NAMALWA (cell line): ENCODE results near the gene SPAAR.

ENCODE experiments used
- DNase-seq: peaks from one replicate; pipeline ENCODE4 v3.0.0-alpha.2; 2015; ENCODE audit warnings: low spot score

The SPAAR gene

GRCh38 chr9:35948451-35948850 is 39.2 kb downstream of the SPAAR start:
- DNase-seq = no peak

- DNase-seq = no peak
These were observed 39.6 kb downstream of the SPAAR start for GRCh38 chr9:35948901-35949318.

GRCh38 chr9:35951736-35952135 is 42.4 kb downstream of the SPAAR start:
- no peak for DNase-seq

DNA sequence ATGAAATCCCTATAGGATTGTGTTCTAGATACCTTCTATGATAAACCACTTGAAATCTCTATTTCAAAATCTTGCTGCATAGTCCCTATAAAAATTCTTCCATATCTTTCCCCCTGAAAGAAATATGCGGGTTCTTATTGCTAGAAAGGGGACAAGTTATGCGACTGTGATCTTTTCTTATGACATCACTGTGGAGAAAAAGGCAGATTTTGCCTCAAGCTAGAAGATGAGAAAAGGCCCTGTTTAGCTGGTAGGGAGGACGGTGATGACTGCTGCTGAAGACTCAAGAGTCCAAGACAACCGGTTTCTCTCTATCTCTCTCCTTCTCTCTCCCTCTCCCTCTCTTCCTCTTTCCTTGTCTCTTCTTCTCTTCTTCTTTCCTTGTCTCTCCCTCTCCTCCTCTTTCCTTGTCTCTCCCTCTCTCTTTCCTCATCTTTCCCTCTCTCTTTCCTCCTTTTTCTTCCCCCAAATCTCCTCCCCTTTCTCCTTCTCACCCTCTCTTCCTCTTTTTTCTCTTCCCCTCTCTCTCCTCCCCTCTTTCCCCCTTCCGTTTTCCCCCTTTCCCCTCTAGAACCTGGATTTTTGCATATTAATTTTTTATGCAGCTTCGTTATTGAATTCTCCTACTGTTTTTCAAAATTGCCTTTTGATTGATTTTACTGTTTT is 43.4 kb downstream of the SPAAR start:
- DNase-seq = no peak

- DNase-seq = peak; percentile 84
These were observed 45.8 kb downstream of the SPAAR start for GRCh38 chr9:35954942-35955546.

DNA sequence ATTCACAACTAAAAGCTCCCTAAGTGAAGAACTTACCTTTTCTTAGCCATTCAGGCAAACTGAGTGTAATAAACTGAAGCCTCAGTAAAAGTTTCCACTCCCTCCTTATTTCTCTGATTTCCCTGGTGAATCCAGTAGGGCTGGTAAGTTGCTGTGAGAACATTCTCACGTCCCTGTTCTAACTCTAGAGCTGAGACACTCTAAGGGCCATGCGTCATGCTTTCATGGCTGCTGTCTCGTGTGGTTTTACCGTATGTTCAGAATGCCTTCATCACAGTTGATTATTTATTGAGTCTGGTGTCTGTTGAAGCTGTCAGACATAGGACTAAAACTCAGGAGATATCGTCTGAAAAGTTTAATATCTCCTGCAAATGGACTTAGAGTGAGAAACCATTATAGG is 47.4 kb downstream of the SPAAR start:
- DNase-seq = no peak

- DNase-seq = no peak
These were observed 49.0 kb downstream of the SPAAR start, which contains the start of gene OR2S2 for GRCh38 chr9:35958104-35958837. Gene OR2S2, minus strand, starts transcription at chr9:35958154. Its CDS starts 56 bp downstream, at chr9:35958098.

DNA sequence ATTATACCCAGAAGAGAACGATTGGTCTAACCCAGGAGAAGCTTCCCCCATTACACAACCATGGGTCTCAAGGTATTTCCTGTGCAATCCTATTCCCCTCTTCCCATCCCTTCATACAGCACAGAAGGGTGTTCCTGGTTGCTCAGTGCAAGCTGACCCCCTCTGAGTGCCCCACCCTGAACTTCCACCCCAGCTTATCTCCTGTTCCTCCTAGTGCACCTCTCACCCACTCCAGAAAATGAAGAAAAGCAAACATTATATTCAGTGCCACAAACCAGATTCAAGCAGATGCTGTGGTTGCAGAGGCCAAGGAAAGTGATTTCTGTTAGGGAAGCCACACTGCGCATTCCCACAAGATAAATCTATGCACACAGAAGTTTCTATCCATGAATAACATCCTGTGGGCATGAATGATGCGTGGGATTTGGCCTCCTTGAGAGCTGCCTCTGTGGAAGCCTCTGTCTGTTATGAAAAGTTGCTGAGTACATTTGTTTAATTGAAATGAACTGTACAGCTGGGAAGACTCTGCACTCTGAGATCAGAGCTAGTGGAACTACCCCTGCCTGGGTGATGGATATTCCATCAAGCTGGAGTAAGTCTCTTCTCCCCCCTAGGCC is 50.9 kb downstream of the SPAAR start:
- no peak for DNase-seq
